ENCODE measurements around the gene LSM7.

LSM7 gene

DNA sequence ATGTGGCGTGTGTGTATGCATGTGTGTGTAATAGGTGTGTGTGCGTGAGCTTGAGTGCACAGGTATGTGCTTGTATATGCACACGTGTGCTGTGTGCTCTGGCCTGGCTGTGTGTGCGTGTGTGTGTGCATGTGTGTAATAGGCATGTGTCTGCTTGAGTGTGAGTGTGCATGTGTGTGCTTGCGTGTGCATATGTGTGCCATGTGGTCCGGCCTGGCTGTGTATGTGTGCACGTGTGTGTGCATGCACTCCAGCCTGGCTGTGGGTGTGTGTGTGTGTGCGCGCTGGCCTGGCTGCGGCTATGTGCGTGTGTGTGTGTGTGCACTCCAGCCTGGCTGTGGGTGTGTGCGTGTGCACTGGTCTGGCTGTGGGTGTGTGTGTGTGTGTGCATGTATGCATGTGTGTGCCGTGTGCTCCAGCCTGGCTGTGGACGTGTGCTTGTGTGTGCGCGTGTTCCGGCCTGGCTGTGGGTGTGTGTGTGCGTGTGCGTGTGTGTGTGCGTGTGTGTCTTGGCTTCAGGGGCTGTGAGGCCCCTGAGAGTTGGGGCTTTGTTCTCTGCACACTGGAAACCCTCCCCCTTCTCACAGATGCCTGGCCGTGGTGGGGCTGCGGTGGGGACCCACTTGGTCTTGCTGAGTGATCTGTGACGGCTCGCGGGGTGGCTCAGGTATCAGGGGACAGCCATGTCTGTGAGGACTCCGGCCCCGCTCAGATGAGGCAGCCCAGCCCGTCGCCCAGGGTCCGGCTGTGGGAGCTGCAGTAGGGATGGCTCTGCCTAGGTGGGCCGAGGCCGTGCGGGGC lies 8.3 kb upstream of the LSM7 start:
- no peak for DNase-seq

DNA sequence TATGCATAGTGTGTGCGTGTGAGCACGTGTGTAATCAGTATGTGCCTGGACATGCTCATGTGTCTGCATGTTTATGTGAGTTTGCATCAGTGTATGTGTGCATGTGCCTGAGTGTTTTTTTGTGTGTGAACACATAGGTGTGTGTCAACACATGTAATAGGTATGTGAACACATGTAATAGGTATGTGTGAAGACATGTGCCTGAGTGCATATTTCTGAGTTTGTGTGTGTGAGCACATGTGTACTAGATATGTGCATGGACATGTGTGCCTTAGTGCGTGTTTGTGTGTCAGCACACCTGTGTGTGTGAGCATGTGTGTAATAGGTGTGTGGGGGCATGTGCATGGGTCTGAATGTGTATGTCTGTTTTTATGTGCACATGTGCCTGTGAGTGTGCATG lies 7.5 kb upstream of the LSM7 start:
- DNase-seq, result no peak

- DNase-seq, result no peak
These were observed 6.8 kb upstream of the LSM7 start for GRCh38 chr19:2334986-2335846.

DNA sequence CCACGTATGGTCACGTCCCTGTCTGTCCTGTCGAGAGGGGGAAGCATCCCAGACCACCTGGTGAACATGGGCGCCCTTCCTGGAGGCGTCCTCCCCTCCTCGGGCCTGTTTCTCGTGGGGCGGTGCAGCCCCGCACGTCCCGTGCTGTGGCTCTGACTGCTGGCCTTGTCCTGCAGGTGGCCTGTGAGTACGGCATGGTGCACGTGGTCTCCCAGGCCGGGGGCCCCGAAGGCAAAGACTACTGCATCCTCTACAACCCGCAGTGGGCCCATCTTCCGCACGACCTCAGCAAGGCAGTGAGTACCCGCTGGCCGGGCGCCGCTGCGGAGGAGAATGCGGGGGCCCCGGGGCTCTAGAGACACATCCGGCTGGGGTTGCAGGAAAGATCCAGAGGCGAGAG lies 6.0 kb upstream of the LSM7 start:
- DNase-seq, result no peak

DNA sequence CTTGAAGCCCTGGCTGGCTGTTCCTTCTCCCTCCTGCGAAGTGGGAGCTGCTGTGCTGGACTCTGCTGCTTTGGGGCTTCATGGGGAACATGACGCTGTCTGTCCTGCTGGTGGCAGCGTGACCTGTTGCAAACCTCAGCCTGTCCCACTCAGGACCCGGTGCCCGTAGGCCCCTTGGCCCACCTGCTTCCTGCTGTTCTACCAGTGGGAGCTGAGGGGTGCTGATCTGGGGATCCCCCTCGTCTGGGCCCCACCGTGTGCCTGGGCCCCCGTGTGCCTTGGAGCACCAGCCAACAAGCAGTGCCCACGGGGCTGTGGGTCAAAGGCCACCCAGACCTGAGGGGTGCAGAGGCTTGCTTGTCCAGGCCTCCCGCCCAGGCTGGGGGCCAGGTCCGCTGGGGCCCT lies 5.4 kb upstream of the LSM7 start:
- DNase-seq, result no peak

- DNase-seq, result peak; percentile 74
These were observed 4.8 kb upstream of the LSM7 start for GRCh38 chr19:2333027-2333806.

- DNase-seq, result peak; percentile 57
These were observed 4.1 kb upstream of the LSM7 start for GRCh38 chr19:2332341-2333026.

DNA sequence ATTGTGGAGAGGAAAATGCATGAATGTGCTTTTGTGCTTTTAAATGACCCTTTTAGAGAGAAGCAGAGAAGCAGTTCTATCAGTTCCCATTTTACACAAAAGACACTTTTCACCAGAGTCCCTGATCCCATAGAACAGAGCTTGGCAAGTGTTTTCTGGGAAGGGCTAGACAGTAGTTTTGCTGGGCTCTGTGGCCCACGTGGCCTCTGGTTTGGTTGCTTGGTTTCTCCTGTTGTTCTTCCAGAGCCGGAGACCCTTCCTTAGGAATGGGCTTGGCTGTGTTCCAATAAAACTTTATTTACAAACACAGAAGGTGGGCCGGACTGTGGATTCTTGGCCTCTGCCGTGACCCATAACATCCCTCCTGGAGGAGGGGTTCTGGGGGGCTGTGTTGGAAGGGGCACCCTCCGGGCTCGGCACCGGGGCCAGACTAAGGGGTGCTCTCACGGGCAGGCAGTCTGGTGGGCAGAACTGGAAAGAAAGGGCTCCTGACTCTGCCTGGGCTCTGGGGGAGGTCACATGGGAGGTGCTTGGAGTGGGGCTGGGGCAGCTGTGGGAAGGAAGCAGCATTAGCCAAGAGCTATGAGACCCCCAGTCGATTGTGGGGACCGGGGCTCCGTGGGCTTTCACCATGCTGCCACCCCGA lies 3.3 kb upstream of the LSM7 start:
- no peak for DNase-seq

- DNase-seq, result no peak
These were observed 2.4 kb upstream of the LSM7 start for GRCh38 chr19:2330632-2331284.

DNA sequence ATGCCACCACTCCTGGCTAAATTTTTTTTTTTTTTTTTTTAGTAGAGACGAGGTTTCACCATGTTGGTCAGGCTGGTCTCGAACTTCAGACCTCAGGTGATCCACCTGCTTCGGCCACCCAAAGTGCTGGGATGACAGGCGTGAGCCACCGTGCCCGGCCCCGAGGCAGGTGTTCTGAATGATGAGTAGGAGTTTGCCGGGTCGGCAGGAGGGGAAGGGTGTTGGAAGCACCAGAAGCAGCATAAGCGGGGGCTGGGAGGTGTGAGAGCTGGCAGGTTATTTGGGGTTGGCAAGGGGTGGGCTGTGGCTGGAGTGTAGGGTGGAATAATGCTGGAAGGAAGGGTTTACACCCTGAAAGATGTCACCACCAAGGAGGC lies 1.9 kb upstream of the LSM7 start:
- DNase-seq, result no peak

DNA sequence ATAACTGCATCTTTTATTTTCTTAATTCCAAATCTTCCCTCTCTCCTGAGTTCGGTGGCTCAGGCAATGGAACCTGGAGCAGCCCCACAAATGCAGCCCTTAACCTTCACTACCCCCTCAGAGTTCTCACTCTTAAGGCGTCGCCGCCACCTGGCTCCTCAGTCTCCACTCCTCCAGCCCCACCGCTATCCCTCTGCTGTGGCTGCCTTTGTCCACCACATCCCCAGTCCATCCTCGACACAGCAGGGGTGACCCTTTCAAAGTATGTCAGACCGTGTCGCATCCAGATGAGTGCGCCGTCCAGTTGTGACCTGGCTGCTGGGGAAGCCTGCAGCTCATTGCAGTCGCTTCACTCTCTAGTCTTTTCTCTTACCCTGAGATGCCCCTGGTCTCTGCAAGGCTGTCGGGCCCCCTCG lies 1.1 kb upstream of the LSM7 start:
- no peak for DNase-seq

DNA sequence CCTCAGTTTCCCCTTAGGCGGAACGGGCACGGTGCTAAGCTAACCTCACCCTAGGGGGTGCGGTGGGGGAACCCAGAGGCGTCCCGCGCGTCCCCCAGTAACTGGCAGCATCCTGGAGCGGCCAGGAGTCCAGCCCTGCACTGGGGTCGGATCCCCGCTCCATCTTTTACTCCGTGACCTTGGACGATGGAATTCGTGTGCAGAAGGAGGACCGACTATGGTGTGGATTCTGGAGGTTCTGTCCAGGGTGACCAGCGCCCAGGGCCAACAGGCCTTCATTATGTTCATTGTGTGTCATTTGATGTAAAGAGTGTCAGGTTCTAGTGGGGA lies 728 bp upstream of the LSM7 start:
- DNase-seq, result no peak

- peak; percentile 58 for DNase-seq
These were observed 499 bp downstream of the LSM7 start for GRCh38 chr19:2327773-2328400.

DNA sequence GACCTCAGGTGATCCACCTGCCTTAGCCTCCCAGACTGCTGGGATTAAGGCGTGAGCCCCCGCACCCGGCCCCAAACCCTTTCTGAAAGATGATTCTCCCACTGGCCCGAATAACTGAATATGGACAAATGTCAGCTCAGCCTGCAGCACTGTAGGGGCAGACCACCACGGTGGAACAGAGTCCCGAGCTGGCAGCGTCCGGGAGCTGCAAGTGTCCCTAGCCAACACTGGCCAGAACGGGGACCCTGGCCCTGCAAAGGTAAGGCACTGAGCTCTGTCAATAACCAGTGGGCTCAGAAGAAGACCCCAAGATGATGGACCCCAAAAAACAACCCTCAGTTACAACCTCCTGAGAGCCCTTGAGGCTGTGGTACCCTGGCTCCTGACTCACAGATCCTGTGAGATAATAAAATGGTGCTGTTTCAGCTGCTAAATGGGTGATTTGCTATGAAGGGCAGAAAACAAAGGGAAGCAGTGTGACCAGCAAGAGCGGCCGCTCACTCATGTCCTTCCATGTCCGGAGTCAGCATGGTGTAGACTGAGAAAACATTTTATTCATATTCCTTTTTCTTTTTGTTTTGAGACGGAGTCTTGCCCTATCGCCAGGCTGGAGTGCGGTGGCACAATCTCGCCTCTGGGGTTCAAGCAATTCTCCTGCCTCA lies 1.6 kb downstream of the LSM7 start:
- DNase-seq, result no peak

GRCh38 chr19:2325281-2326046 lies 2.9 kb downstream of the LSM7 start:
- DNase-seq, result no peak

DNA sequence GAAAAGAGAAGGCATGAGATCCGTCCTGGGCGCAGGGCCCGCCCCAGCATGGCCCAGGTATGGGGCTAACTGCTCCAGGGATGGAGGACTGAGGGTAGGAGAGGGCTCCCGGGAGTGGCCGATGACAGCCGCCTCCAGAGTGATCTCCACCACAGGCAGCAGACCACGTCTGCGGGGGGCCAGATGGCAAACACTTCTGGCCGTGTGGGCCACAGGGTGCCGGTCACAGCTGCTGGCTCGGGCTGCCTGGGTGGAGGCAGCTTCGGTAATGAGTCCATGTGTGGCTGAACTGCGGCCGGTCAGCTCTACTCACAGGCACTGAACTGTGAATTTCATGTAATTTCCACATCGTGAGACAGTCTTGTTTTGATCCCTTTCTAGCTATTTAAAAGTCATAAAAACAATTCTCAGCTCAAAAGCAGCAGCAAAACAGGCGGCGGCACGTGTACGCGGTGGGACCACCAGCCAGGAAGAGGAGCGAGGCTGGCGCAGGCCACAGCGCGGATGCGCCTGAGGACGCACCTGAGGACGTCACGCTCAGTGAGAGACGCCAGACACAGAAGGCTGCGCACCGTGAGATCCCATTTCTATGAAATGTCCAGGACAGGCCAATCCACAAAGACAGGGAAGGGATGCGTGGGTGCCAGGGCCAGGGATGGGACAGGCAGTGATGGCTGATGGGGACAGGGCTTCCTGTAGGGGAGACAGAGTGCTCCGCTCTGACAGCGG lies 4.0 kb downstream of the LSM7 start:
- no peak for DNase-seq

DNA sequence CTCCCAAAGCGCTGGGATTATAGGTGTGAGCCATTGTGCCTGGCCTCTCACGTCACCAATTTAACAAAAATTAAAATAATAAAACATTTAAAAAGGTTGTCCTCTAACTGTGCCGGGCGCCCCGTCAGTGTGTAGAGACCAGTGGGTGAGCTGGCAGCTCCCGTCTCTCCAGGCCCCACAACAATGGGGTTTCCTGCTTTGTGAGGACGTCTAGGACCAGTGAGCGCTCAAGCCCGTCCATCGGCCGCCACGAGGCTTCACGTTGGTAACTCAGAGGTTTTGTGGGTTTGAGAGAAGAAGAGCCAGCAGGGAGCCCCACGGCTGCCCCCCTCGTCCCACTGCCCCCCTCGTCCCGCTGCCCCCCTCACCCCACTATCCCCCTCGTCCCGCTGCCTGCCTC lies 4.7 kb downstream of the LSM7 start:
- DNase-seq, result no peak

DNA sequence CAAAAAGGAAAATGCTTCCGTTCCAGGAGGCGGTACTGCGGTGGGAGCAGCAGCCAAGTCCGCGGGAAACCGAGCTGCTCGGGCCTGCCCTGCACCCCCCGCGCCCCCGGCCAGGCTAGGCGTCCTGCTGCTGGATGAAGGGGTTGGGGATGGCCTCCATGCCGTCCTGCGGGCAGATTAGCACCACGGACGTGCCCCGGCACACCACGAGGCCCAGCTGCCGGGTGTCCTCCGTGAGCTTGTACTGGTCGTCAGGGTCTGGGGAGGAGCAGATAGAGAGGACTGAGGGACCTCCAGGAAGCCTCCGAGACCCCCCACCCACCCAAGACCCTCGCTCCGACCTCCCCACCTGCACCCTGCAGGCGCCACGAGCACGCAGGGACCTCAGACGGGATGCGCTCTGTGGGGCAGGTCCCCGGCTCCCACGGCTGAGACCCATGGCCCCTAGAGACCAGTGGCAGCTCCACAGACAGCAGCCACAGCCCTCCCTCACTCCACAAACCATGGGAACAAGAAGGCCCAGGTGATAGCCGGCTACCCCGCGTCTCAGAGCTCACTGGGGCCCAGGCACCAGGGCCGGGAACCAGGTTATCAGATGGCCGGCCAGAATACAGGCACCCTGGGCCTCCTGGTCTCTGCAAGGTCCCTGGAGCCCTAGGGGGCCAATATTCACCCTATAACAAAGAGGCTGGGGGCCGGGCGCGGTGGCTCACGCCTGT lies 6.7 kb downstream of the LSM7 start:
- DNase-seq, result no peak

DNA sequence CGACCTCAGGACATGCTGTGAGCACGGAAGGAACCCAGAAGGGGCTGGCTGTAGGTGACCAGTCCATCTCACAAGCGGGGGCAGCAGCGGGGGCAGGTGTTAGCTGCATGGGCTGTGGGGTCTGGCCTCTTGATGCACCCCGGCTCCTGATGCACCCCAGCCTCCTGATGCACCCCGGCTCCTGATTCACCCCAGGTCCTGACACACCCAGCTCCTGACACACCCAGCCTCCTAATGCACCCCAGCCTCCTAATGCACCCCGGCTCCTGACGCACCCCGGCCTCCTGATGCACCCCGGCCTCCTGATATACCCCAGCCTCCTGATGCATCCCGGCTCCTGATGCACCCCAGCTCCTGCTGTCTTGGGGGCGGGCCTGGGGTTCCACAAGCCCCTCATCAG lies 7.4 kb downstream of the LSM7 start:
- DNase-seq, result no peak
